A673 (cell line): Measurements from ENCODE around the gene RARRES2.

ENCODE experiments used
- CTCF ChIP-seq: fragments of 300-800, 200-600 bp; sonication (generic); conservative IDR thresholded peaks from 2 replicates; pipeline ENCODE4 v1.5.1; 2017; ENCODE audit warnings: low read depth, mild to moderate bottlenecking, antibody characterized with exemption, low read length, moderate library complexity, mixed read lengths
- EZH2 ChIP-seq: fragments of 200-600 bp; sonication (generic); IDR thresholded peaks from 2 replicates; pipeline ENCODE4 v1.6.1; 2017; ENCODE audit warnings: borderline replicate concordance, low read depth, mild to moderate bottlenecking, mixed read lengths, antibody characterized with exemption, low read length; ENCODE audit not compliant: poor library complexity, severe bottlenecking

DNA sequence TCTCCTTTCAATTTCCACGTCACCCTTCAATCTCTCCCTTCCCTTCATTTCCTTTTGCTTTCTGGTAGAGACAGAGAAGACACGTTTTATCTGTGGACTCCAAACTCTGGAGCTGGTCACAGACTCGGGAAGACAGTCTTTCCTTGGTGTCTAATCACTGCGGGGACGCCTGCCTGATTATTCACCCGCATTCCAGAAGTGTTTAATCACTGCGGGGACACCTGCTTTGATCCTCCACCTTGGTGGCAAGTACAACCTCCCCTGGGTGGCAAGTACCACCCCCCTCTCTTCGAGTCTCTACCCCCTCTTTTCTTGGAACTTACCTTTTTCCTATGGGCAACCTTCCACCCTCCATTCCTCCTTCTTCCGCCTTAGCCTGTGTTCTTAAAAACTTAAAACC is 33.5 kb downstream of the RARRES2 start:
- TF ChIP-seq CTCF (no peak), EZH2 (no peak)
